ENCODE measurements around the gene PRKD1. TPM values are rescaled to one million over a fixed set of nuclear protein-coding genes. Genes with fewer than 3 reads are reported as not detected.

Gene PRKD1
- total and polyA plus RNA-seq, 2 donors (not counting 1 experiment from before 2014, with no cell fraction given) = 20.1 to 26.2 TPM

- Histone ChIP-seq H3K36me3 (ENCODE audit: control insufficient read depth, insufficient read depth, low read length) (no peaks in the 10 kb centered on the region), H4K20me1 (ENCODE audit: control insufficient read depth, extremely low read depth, insufficient read depth, low read length) (no peaks in the 10 kb centered on the region), H3K27ac (ENCODE audit: insufficient read depth, low read length) (no peak overlapping the region), H3K27me3 (ENCODE audit: control insufficient read depth, insufficient read depth, low read length) (no peaks in the 10 kb centered on the region), H3K4me3 (replicated peaks in 1 of 4; ENCODE audit: control extremely low read depth in 1 of 4, insufficient read depth in 1 of 4, low read depth in 3 of 4, low read length in 4 of 4) (peak overlapping the region; percentile 84 to 97 (median 88)), H3K79me2 (ENCODE audit: control insufficient read depth, insufficient read depth, low read length) (peaks cover 28% of the 10 kb centered on the region), H3K9me3 (ENCODE audit: control insufficient read depth, insufficient read depth, low read depth, low read length) (no peaks in the 10 kb centered on the region), H3K9ac (ENCODE audit: insufficient read depth, low read length) (no peak overlapping the region), H3K4me2 (ENCODE audit: extremely low read depth, insufficient read depth, low read length) (peak overlapping the region; percentile 82), H2AFZ (ENCODE audit: low read length) (no peak overlapping the region), H3K4me1 (ENCODE audit: control insufficient read depth, extremely low read depth, insufficient read depth, low read length) (peaks cover 7% of the 10 kb centered on the region)
- TF ChIP-seq CTCF (conservative IDR thresholded peaks at IDR 0.05 in 1 of 2, IDR thresholded peaks at IDR 0.05 in 1 of 2; ENCODE audit: low read depth in 1 of 2, low read length in 2 of 2) (no peak), EZH2 (IDR thresholded peaks at IDR 0.05; ENCODE audit: low read length, missing control alignments) (no peak)
- DNase-seq (ENCODE audit: low read depth in 2 of 2) = peak; percentile 21 to 61
These were observed 1.9 kb downstream of the PRKD1 start for GRCh38 chr14:29925736-29926135.

- Histone ChIP-seq H3K4me2 (ENCODE audit: extremely low read depth, insufficient read depth, low read length) (peak overlapping the region; percentile 82), H3K9ac (ENCODE audit: insufficient read depth, low read length) (no peak overlapping the region), H3K4me3 (replicated peaks in 1 of 4; ENCODE audit: control extremely low read depth in 1 of 4, insufficient read depth in 1 of 4, low read depth in 3 of 4, low read length in 4 of 4) (peak overlapping the region; percentile 10 to 97 (median 86)), H2AFZ (ENCODE audit: low read length) (no peak overlapping the region), H3K4me1 (ENCODE audit: control insufficient read depth, extremely low read depth, insufficient read depth, low read length) (peaks cover 7% of the 10 kb centered on the region), H3K36me3 (ENCODE audit: control insufficient read depth, insufficient read depth, low read length) (no peaks in the 10 kb centered on the region), H3K79me2 (ENCODE audit: control insufficient read depth, insufficient read depth, low read length) (peaks cover 29% of the 10 kb centered on the region), H4K20me1 (ENCODE audit: control insufficient read depth, extremely low read depth, insufficient read depth, low read length) (no peaks in the 10 kb centered on the region), H3K27me3 (ENCODE audit: control insufficient read depth, insufficient read depth, low read length) (no peaks in the 10 kb centered on the region), H3K27ac (ENCODE audit: insufficient read depth, low read length) (peak overlapping the region; percentile 17), H3K9me3 (ENCODE audit: control insufficient read depth, insufficient read depth, low read depth, low read length) (no peaks in the 10 kb centered on the region)
- no peak for TF ChIP-seq EZH2 (IDR thresholded peaks at IDR 0.05; ENCODE audit: low read length, missing control alignments)
- no peak for TF ChIP-seq CTCF (conservative IDR thresholded peaks at IDR 0.05 in 1 of 2, IDR thresholded peaks at IDR 0.05 in 1 of 2; ENCODE audit: low read depth in 1 of 2, low read length in 2 of 2)
- DNase-seq (ENCODE audit: low read depth in 2 of 2) = peak; percentile 43 to 88
These were observed 2.4 kb downstream of the PRKD1 start for GRCh38 chr14:29925101-29925722.

GRCh38 chr14:29919845-29920244, 7.8 kb downstream of the PRKD1 start:
- Histone ChIP-seq H3K27ac (ENCODE audit: insufficient read depth, low read length) (no peak overlapping the region), H3K4me2 (ENCODE audit: extremely low read depth, insufficient read depth, low read length) (no peak overlapping the region), H3K4me3 (replicated peaks in 1 of 4; ENCODE audit: control extremely low read depth in 1 of 4, insufficient read depth in 1 of 4, low read depth in 3 of 4, low read length in 4 of 4) (no peak overlapping the region), H3K9ac (ENCODE audit: insufficient read depth, low read length) (no peak overlapping the region), H3K36me3 (ENCODE audit: control insufficient read depth, insufficient read depth, low read length) (no peaks in the 10 kb centered on the region), H3K27me3 (ENCODE audit: control insufficient read depth, insufficient read depth, low read length) (no peaks in the 10 kb centered on the region), H3K79me2 (ENCODE audit: control insufficient read depth, insufficient read depth, low read length) (peaks cover 25% of the 10 kb centered on the region), H4K20me1 (ENCODE audit: control insufficient read depth, extremely low read depth, insufficient read depth, low read length) (no peaks in the 10 kb centered on the region), H3K4me1 (ENCODE audit: control insufficient read depth, extremely low read depth, insufficient read depth, low read length) (peaks cover 3% of the 10 kb centered on the region), H2AFZ (ENCODE audit: low read length) (no peak overlapping the region), H3K9me3 (ENCODE audit: control insufficient read depth, insufficient read depth, low read depth, low read length) (no peaks in the 10 kb centered on the region)
- no peak for DNase-seq (ENCODE audit: low read depth in 2 of 2)
- TF ChIP-seq CTCF (conservative IDR thresholded peaks at IDR 0.05 in 1 of 2, IDR thresholded peaks at IDR 0.05 in 1 of 2; ENCODE audit: low read depth in 1 of 2, low read length in 2 of 2) = no peak
- TF ChIP-seq EZH2 (IDR thresholded peaks at IDR 0.05; ENCODE audit: low read length, missing control alignments) = no peak
